SKM-1 (cell line): ENCODE measurements around the gene ARHGAP15.

Experiments
- DNase-seq: peaks from one replicate; lab custom pipeline; 2025; ENCODE audit not compliant: unreplicated experiment; lab: John Stamatoyannopoulos, UW

The ARHGAP15 gene

DNA sequence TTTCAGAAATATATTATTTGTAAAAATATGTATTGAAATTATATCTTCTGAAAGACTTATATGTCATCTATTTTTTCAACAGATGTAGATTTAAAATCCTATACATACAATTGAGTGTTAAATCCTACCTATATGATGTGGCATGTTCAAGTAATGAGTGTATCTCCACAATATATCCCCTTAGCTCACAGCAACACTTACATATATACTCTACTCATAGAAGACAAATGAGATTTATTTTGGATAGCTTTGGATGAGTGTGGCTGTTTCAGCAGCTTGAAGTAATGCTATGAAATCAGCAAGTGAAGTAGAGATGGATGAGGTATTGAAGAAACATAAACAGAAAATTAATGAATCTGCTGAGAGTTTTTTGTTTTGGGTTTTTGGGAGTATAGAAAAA, 263.1 kb downstream of the ARHGAP15 start:
- no peak for DNase-seq

DNA sequence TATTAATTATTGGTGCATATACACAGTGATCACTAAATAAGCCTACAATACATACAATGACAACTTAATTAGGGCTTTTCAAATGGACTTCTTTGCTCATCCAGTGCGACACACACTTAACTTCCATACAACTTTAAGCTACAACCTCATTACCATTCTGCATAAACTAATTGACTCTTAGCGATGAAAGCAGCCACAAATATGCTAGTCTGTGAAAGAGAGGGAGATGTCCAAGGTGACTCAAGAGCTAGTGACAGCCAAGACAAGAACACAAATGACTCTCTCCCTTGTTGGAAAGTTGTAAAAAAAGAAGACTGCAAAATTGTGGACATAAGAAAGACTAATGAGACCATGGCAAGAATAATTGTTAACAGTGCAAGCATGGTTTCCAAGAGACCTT, 264.8 kb downstream of the ARHGAP15 start:
- no peak for DNase-seq

DNA sequence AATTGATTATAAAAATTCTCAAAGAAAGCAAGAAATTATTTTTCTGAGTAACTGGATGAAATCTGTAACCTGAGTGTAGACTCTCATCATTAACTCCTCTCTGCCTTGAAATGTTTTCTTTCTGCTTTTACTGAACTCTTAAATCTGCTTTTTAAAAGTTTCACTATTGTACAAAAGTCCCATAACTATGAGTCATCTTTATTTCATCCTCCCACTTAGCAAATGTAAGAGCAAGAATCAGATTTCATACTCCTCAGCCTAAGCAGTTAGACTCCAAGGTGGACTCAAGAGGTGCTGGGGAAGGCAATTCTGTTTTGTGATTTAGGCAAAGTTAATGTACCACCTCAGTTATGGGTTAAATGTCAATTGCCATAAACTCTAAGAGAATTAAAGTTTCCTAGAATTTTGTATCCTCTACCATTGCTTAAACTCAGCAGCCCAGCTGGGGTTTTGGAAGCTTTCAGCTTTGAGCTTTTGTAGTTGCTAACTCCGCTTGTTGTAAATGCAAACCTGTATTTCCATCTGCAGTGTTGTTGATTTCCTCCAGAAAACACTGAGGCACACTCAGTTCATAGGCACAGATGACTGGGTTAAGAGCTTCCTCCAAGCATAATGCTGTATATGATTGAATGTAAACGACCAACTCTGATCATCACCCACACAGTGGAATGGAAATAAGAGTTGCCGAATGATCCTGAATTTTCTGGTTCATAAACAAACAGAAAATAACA, 268.8 kb downstream of the ARHGAP15 start:
- no peak for DNase-seq

DNA sequence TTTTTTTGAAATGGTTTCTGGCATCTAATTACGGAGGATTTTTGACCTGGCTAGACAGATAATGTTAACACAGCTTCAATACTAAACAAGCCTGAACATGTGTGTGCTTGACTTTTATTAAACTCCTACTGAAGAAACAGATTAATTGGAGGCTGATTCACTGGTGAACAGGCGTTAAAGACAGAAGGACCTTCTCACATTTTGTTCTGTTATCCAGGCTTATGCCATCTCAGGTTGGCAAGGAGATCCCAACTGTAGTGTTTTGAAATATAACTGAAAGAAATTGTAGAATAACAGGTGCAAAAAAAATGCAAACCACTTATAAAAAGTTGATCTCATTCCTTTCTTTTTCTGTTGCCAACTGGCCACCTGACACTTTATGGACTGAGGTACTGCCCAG, 269.6 kb downstream of the ARHGAP15 start:
- DNase-seq = no peak

DNA sequence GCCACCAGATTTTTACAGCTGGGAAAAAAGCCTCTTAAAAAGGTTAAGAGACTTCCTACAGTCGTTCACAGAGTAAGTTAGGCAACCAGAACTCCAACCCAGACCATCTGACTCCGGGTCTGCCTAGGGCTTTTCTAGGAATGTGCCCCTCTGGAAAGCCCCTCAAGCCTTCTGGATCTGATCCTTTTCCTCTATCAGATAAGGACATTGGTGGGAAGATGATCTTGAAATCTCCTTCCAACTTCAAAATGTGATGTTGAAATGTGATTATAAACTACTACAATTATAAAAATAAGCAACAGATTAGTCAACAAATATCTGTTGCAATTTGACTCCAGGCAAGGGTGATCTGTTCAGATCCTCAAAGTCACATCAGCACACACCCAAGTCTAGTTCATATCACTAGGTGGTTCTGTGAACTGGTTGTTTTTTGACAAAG, 270.4 kb downstream of the ARHGAP15 start:
- no peak for DNase-seq

DNA sequence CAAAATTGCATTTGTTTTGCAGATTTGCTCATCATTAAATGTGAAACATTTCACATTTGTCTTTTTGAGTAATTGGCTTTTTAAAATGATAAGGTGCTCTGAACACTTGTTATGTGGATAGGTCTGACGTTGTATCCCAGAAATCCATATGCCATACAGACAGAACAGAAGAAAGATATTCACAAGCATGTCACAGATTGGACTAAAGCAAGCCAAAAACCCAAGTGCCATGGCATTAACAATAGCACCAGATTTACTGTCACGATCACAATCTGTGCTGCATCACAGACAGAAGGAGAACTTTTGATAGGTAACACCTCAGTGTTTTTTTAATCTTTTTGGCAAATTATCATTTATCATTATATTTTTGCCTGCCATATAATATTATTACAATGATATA, 272.6 kb downstream of the ARHGAP15 start:
- no peak for DNase-seq

DNA sequence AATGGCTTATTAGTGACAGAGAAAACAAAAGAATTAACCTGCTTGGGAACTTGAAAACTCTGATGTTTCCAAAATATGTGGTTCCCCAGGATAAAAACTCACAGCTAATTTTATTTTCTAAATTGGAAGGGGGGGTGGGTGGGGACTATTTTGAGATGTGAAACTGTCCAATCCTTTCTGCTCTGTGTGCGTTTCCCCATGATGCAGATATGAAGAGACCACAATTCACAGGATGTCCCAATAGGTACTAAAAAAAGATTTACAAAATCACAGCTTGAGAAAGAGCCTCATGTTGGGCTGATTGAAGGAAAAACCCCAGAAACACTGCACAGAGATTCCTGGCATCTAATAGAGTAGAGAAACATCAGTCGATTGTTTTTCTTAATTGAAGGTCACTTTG, 273.2 kb downstream of the ARHGAP15 start:
- no peak for DNase-seq

DNA sequence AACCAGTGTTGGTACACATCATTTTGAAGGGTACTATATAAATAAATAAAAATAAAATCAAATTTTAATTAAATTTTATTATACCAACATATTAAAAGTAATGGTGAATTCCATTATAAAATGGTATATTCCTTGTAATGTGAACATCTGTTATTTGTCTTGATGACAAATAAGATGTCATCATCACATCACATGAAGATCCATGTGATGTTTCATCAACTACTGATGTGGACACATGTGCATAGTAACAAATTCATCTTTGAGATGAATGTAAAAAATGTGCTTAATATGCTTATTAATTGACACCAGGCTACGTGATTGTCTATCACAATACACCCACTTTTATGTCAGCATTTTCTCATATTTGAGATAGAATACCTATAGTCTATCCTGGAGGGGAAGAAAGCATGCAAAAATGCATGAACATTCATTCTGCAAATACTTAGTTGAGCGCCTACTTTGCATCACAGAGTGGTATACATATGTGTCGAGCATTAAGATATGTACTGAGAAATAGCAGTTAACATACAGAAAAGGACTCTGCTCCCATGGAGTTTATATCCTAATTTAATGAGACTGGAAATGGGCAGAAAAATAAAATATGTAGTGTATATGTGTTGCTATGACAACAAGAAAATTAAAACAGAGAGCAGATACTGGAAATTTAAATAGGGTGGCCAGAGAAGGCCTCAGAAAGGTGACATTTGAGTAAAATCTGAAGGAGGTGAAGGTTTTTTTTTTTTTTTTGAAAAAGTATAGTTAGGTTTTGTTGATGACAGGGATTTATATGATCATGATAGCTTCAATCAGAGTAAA, 281.1 kb downstream of the ARHGAP15 start:
- no peak for DNase-seq

DNA sequence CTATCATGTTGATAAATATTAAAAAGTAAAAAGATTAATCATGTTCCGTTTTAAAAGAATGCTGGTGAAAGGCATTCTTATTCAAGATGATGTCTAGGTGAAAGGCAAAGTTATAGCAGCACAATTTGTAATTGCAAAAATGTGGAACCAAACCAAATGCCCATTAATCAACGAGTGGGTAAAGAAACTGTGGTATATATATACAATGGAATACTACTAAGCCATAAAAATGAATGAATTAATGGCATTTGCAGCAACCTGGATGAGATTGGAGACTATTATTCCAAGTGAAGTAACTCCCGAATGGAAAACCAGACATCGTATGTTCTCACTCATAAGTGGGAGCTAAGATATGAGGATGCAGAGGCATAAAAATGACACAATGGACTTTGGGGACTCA, 286.4 kb downstream of the ARHGAP15 start:
- DNase-seq = no peak

DNA sequence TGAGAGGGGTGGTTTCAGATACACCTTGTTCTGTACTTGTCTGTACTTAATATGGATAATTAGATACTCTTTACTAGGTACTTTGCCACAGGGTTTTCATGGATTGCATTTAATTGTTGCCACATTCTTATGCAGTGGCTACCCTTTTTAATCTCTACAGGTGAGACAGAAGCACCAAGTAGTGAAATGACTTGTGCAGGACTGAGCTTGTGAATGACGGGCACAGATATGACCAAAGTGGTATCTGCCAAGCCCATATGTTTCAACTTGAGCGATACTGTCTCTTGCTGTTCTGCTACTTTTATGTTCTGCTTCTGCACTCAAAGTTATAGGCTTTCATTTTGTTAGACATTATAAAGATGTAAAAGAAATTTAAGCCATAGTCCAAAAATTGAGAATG, 288.2 kb downstream of the ARHGAP15 start:
- no peak for DNase-seq

DNA sequence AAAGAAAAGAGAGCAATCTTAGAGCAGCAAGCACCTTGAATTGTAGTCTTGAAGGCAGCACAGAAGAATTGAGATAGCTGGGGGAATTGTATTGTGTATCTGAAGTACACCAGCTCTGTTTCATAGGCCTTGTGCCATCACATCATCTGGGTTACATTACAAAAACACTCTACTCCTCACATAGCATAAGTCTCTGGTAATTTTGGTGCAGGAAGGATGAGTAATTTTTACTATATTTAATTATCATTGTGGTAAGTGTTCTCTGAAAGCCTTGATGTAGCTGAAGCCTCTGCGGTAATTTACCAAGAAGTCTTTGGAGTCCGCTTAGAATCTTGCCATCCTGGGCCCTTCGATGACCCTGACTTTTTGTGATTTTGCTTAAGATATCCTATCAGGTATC, 291.1 kb downstream of the ARHGAP15 start:
- DNase-seq = no peak

DNA sequence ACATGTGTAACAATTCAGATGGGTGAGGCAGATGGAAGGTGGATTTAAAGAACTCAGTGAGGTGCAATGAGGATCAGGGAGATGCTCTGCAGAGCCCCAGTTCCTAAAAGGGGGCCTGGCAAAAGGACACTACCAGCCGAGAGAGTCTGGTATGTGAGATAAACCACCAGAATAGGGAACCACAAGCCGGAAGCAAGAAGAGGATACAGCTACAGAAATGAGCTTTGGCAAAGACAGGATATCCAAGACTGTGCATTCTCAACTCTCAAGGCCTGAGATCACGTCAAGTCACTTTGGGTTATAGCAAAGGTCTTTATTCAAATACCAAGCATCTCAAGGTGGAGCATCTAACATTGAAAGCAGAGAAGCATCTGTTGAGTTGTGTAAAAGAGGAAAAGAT, 293.5 kb downstream of the ARHGAP15 start:
- DNase-seq = peak; percentile 24

DNA sequence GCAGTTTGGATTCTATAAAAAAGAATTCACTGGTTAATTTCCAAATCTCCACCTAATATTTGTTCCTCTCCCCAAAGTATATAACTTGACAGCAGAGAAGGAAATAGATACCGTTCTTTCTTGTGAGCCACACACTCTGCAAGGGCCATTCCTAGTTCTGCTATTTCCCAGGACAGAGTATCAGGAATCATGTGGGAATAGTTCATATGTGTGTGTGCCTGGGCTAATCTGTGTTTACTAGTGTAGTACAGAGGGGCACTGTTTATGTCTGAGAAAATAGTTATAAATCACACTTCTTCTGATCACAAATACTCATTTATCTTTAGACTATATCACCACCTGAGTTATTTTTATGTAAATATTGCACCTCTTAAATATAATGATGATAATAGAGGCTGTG, 296.7 kb downstream of the ARHGAP15 start:
- DNase-seq = no peak

DNA sequence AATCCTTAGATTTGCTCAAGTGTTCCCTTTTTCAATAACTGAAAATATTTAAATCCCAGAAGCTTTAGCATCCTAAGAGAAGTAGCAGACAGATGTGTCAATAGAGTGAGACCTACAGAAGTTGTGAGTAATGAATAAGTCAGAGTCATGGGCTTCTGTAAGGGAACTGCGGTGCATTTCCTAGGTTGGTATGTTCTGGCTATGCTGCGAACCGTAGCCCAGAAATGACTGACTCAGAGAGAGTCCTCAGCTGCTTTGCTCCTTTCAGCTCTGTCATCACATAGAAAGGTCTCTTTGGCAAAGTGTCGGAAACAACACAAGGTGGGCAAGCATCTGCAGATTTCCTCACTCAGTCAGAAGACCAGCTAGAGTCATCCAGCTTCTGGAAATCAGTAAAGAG, 297.1 kb downstream of the ARHGAP15 start:
- no peak for DNase-seq

DNA sequence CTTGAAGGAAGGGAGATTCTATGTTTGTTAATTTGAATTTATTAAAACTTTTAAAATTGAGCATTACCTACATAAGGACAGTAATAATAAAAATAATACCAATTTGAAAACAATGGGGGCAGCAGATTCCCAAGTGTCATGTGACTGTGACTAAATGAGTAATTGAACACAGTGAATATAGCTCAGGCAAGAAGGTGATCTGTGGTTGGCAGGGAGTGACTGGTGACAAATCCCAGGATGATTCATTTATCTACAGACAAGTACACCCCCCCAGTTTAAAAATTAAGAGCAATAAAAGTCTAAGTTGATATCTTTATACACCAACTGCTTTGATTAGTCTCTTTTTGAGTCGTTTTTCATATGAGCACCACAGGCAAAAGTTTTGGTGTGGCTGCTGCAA, 299.5 kb downstream of the ARHGAP15 start:
- DNase-seq = no peak

DNA sequence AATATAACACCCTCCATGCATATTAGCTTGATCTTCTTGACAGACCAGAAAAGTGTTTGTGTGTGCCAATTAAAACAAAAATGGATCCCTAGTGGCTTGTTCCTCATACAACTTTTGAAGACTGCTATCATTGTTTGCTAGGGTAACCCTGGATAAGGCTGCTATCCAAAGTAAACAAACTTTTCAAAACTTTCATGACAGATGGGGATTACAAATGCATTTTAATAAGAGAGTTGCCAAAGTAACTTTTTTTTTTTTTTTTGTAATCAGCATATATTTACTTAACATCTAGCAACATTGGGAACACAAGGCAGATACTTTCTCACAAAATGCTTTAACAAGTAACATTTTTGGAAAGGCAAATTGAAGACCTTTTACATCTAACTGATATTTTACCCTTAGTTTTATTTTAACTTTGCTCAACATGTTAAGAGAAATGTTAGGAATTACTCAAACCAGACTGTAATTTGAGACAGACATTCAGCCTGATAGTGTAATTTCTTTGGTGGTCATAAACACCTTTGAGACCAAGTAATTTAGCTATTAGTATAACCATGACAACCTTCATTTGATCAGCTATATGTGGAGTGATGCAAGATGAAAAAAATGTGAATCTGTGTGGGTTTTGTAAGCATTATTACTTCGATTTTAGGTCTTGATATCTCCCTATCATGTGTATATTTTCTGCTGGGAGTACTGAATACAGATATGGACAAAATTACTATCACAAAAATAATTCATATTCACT, 300.9 kb downstream of the ARHGAP15 start:
- no peak for DNase-seq

DNA sequence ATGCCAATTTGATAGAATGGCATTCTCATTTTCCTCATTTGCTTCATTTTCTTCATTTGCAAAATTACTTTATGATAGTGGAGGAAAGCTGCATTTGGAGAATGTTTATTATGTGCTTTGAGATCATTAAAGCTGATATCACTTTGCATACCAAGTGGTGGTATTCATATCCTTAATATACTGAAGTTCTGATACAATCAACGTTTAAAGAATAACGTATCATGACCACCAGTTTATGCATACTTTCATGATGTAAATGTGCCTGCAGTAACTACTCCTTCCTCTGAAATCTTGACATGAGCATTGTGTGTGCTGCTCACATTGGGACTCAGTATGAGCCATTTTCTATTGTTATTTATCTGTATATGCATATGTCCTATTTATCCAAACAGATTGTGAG, 302.1 kb downstream of the ARHGAP15 start:
- DNase-seq = no peak

DNA sequence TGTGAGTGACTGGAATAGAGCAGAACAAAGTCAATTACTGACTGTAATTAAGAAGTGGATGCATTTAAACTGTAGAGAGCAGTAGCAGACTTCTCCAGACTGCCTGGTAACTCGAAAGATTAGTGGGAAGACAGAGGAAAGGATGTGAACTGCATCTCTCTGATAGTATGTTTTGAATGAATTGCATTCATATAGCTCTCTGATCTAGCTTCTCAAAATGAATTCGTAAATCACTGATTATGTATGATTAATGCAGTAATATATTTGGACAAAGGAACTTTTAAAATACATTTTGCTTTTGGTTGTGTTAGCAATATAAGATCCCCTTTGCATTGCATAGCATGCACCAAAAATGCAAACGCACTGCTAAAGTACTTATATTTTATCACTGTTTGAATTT, 304.0 kb downstream of the ARHGAP15 start:
- no peak for DNase-seq

DNA sequence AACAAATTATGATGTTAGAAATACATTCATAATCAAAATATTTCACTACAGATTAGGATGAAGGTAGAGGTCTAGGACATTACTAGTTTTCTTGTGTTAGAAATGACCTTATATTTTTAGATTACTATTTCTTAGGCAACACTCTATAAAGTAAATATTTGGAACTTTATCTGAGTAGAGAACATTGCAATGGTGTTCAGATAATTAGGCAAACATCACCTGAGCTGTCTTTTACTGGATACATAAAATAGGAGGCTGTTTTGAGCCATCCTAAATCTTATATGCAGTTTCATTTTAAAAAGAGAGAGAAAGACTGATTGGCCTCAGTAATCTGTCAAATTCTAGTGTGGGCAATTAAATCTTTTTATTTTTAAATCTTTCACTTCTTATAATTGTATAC, 304.6 kb downstream of the ARHGAP15 start:
- no peak for DNase-seq

DNA sequence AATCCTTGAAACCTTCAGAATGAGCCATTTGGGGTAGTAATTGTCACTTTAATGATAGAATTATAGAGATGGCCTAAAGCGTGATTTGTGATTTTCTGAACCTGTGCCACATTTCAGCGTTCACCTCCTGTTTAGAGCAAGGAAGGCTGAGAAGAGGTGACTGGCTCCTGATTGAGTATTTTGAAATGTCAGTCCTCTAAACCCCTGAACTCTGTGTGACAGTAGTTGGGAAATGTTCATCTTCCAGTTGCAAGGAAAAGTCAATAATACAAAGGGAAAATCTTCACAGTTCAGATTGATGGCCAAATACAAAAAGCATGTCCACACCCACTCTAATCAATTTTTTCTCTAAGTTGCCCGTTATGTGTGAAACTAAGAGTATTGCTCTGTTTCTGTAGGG, 305.2 kb downstream of the ARHGAP15 start:
- no peak for DNase-seq

DNA sequence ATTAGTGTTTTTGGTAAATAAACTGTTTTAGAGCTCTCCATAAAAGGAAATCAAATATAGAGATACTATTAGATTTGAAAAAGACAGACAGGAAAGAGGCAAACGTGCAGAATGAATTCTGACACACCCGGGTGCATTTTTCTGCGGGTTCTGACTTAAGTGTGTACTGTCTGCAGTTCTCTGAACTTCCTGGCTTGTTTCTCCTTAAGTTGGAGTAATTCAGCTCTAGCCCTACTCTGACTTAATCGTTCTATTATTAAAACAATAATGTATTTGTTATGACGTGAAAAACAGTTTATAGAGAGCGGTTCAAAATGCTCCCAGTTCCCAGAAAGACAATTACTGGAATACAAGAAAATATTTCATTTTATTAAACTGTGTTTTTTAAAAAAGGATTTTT, 305.9 kb downstream of the ARHGAP15 start:
- DNase-seq = no peak

DNA sequence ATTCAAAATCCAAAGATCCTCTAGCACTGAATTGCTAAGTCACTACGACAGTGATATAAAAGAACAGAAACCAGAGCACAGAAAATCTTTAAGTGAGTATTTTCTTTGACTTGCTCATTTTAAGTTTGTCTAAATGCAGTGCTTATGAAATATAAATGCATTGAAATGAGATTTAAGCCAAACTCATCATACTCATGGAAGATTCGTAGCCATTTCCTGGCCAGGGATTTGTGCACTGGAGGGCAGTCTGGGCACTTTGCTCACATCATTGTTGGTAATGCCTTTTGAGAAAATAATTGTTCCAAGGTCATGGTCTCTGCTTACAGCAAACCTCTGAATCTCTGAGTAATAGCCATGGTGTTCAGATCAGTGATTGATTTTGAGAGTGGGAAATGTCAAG, 307.7 kb downstream of the ARHGAP15 start:
- no peak for DNase-seq
